Right lobe of liver (tissue), 4 donors: Measurements from ENCODE around the gene ITM2C.

Source experiments
- POLR2A ChIP-seq: fragments of 450-650 bp; IDR thresholded peaks from one replicate; pipeline ENCODE4 v1.6.1; 2017; ENCODE audit warnings: antibody characterized with exemption, mild to moderate bottlenecking
- TF ChIP-seq, protein P1 (sequence below), 4 donors: fragments of 200-600 bp in 3 of 4; fragments of 450-650 bp in 1 of 4; IDR thresholded peaks; one replicate each; pipeline versions ENCODE4 v1.5.1 to v1.8.0; 2016 to 2022; ENCODE audit warnings: antibody characterized with exemption in 4 of 4, mild to moderate bottlenecking in 2 of 4
- donor health status: DM: no; HTN: no; CAD: no.
- donor health status: DM: no; HTN: no; CAD: no.
- donor health status: DM: no; HTN: yes; CAD: no.

DNA sequence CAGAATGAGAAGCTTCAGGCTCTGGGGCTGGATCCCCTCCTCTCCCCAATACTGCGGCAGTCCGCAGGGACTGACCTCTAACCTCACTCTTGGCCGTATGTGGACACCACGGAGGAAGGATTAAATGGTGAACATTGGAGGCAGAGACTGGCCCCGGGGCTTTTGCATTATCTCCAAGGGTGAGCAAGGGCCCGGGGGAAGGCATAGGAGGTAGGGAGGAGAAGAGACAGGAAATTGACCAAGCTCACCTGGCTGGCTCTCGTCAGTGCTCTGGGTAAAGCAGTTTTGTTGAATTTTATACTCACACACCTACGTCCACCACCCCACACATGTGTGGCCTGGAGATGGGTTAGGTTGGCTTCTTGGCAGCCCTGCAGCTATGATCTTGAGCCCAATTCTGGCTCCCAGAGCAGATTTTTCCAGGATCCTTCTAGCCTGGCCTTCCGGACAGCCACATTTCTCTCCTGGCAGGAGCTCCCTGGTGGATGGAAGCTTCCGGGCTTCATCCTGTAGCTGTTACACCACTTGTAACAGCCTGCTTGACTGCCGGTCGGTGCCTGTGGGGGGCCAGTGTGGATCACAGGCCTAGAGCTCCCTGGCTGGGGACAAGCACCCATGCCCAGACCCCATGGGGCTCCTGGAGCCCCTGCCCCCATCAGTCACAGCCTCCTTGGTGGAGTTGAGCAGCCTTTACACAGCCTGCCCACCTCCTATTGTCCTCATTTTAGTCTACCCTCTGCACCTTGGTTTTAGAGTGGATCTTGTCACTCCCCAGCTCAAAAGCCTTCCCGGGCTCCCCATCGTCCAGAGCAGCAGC is 7.6 kb downstream of the ITM2C start:
- TF ChIP-seq, protein P1, sequence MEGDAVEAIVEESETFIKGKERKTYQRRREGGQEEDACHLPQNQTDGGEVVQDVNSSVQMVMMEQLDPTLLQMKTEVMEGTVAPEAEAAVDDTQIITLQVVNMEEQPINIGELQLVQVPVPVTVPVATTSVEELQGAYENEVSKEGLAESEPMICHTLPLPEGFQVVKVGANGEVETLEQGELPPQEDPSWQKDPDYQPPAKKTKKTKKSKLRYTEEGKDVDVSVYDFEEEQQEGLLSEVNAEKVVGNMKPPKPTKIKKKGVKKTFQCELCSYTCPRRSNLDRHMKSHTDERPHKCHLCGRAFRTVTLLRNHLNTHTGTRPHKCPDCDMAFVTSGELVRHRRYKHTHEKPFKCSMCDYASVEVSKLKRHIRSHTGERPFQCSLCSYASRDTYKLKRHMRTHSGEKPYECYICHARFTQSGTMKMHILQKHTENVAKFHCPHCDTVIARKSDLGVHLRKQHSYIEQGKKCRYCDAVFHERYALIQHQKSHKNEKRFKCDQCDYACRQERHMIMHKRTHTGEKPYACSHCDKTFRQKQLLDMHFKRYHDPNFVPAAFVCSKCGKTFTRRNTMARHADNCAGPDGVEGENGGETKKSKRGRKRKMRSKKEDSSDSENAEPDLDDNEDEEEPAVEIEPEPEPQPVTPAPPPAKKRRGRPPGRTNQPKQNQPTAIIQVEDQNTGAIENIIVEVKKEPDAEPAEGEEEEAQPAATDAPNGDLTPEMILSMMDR (IDR thresholded peaks at IDR 0.05): no peak
- no peak for TF ChIP-seq POLR2A
